Measurements from ENCODE around the gene KCTD19. TPM values are rescaled to one million over a fixed set of nuclear protein-coding genes. Genes with fewer than 3 reads are reported as not detected.

Gene KCTD19
- total and polyA plus RNA-seq, 4 donors, result 0.07 to 5.1 (median 0.32) TPM

- DNase-seq, result no peak
- no peak for ATAC-seq (ENCODE audit: insufficient read depth, low FRiP score)
- H3K9ac ChIP-seq (ENCODE audit: insufficient read depth in 1 of 2, low read length in 2 of 2), result no peak overlapping the region
- no peak overlapping the region for H3K4me3 ChIP-seq
- TF ChIP-seq CTCF (IDR thresholded peaks at IDR 0.05; ENCODE audit: control extremely low read depth, extremely low read depth), result no peak
- peaks cover 0 to 5% (median 2%) of the 10 kb centered on the region in 4 donors for H3K36me3 ChIP-seq (ENCODE audit: control insufficient read depth in 4 of 4, insufficient read depth in 4 of 4, low read length in 4 of 4)
- WGBS, 2 donors, result 90 to 93% methylated on average over 11 of the region's 11 CpGs
- H3K9me3 ChIP-seq (ENCODE audit: control insufficient read depth in 4 of 4, insufficient read depth in 3 of 4, low read length in 3 of 4), result no peaks in the 10 kb centered on the region
- no peaks in the 10 kb centered on the region for H3K27me3 ChIP-seq (ENCODE audit: control insufficient read depth in 3 of 3, insufficient read depth in 3 of 3, low read length in 2 of 3)
- peaks cover 0 to 4% (median 0%) of the 10 kb centered on the region in 5 donors for H3K4me1 ChIP-seq (ENCODE audit: control insufficient read depth in 5 of 5, insufficient read depth in 5 of 5, low read length in 5 of 5)
- no peak overlapping the region for H3K27ac ChIP-seq (ENCODE audit: low read depth in 1 of 2, low read length in 1 of 2)
Measured at GRCh38 chr16:67270931-67271338, 55.6 kb downstream of the KCTD19 start.

- TF ChIP-seq CTCF (IDR thresholded peaks at IDR 0.05; ENCODE audit: control extremely low read depth, extremely low read depth), result no peak
- Histone ChIP-seq H3K27me3 (ENCODE audit: control insufficient read depth in 3 of 3, insufficient read depth in 3 of 3, low read length in 2 of 3) (no peaks in the 10 kb centered on the region), H3K9ac (ENCODE audit: insufficient read depth in 1 of 2, low read length in 2 of 2) (no peak overlapping the region), H3K27ac (ENCODE audit: low read depth in 1 of 2, low read length in 1 of 2) (no peak overlapping the region), H3K36me3 (ENCODE audit: control insufficient read depth in 4 of 4, insufficient read depth in 4 of 4, low read length in 4 of 4) (peaks cover 0 to 5% (median 1%) of the 10 kb centered on the region in 4 donors), H3K4me1 (ENCODE audit: control insufficient read depth in 5 of 5, insufficient read depth in 5 of 5, low read length in 5 of 5) (peaks cover 0 to 4% (median 0%) of the 10 kb centered on the region in 5 donors), H3K9me3 (ENCODE audit: control insufficient read depth in 4 of 4, insufficient read depth in 3 of 4, low read length in 3 of 4) (no peaks in the 10 kb centered on the region), H3K4me3 (no peak overlapping the region)
- DNase-seq (no peak), ATAC-seq (ENCODE audit: insufficient read depth, low FRiP score) (peak; percentile 42)
- 52% methylated on average over 5 of the region's 5 CpGs for WGBS, 2 donors
Measured at GRCh38 chr16:67269766-67270165, 56.8 kb downstream of the KCTD19 start.

GRCh38 chr16:67268136-67268579, 58.4 kb downstream of the KCTD19 start:
- Histone ChIP-seq H3K9me3 (ENCODE audit: control insufficient read depth in 4 of 4, insufficient read depth in 3 of 4, low read length in 3 of 4) (no peaks in the 10 kb centered on the region), H3K4me1 (ENCODE audit: control insufficient read depth in 5 of 5, insufficient read depth in 5 of 5, low read length in 5 of 5) (peaks cover 0 to 4% (median 0%) of the 10 kb centered on the region in 5 donors), H3K9ac (ENCODE audit: insufficient read depth in 1 of 2, low read length in 2 of 2) (no peak overlapping the region), H3K27ac (ENCODE audit: low read depth in 1 of 2, low read length in 1 of 2) (no peak overlapping the region), H3K4me3 (no peak overlapping the region), H3K27me3 (ENCODE audit: control insufficient read depth in 3 of 3, insufficient read depth in 3 of 3, low read length in 2 of 3) (no peaks in the 10 kb centered on the region), H3K36me3 (ENCODE audit: control insufficient read depth in 4 of 4, insufficient read depth in 4 of 4, low read length in 4 of 4) (peaks cover 0 to 5% (median 1%) of the 10 kb centered on the region in 4 donors)
- TF ChIP-seq CTCF (IDR thresholded peaks at IDR 0.05; ENCODE audit: control extremely low read depth, extremely low read depth), result no peak
- DNase-seq, result no peak
- ATAC-seq (ENCODE audit: insufficient read depth, low FRiP score), result peak; percentile 78
- 49 to 72% methylated on average over 5 of the region's 5 CpGs for WGBS, 2 donors

- H3K9ac ChIP-seq (ENCODE audit: insufficient read depth in 1 of 2, low read length in 2 of 2), result no peak overlapping the region
- no peak for TF ChIP-seq CTCF (IDR thresholded peaks at IDR 0.05; ENCODE audit: control extremely low read depth, extremely low read depth)
- no peak overlapping the region for H3K27ac ChIP-seq (ENCODE audit: low read depth in 1 of 2, low read length in 1 of 2)
- WGBS, 2 donors, result 63 to 72% methylated on average over 8 of the region's 8 CpGs
- no peaks in the 10 kb centered on the region for H3K27me3 ChIP-seq (ENCODE audit: control insufficient read depth in 3 of 3, insufficient read depth in 3 of 3, low read length in 2 of 3)
- peaks cover 0 to 4% (median 0%) of the 10 kb centered on the region in 5 donors for H3K4me1 ChIP-seq (ENCODE audit: control insufficient read depth in 5 of 5, insufficient read depth in 5 of 5, low read length in 5 of 5)
- peaks cover 0 to 13% (median 2%) of the 10 kb centered on the region in 4 donors for H3K36me3 ChIP-seq (ENCODE audit: control insufficient read depth in 4 of 4, insufficient read depth in 4 of 4, low read length in 4 of 4)
- no peaks in the 10 kb centered on the region for H3K9me3 ChIP-seq (ENCODE audit: control insufficient read depth in 4 of 4, insufficient read depth in 3 of 4, low read length in 3 of 4)
- DNase-seq (no peak), ATAC-seq (ENCODE audit: insufficient read depth, low FRiP score) (no peak)
- H3K4me3 ChIP-seq, result no peak overlapping the region
Measured at GRCh38 chr16:67265834-67266233, 60.7 kb downstream of the KCTD19 start.
